ENCODE results near the gene FLNC. TPM values are rescaled to one million over a fixed set of nuclear protein-coding genes. Genes with fewer than 3 reads are reported as not detected.

FLNC gene
- total and polyA plus RNA-seq, 2 of the 13 experiments (the other 11 are each of a cell fraction or from before 2014, with no cell fraction given): 0.02 TPM; not detected in 1

DNA sequence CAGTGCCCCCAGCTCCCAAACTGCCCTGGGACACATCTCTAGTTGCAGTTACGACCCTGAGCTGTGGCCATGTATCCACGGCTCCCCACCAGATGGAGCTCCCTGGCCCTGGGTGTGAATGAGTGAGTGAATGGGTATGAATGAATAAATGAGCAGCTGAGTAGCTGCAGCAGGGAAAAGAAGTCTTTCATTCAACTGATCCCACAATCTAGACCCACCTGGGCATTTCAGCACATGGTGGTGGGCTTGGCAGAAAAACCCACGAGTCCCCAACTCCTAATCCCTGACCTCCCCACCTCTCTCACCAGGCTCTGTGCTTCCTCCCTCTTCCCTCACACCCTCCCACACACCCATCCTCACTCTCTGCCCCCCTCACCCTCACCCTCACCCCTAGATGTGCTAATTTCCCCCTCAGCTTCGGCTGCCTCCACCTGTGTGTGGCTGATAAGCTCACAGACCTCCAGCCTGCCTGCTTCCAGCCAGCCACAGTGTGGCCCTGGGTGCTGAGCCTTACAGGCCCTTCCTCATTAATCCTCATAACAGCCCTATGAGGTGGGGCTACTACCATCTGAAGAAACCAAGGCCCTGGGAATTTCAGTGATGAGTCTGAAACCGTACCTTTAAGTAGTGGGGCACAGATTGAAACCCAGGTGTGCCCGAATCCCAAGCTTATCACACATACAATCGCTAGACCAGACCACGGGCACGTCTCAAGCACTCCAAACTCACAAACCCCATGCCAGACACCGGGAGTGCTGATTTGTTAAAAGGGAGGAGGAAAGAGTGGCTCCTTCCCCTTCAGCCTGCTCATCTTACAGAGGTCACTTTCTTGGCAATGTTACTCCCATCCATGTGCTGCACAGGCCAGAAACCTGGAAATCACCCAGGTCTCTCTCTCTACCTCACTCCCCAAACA lies 30.2 kb downstream of the FLNC start (continued):
- TF ChIP-seq TFDP2 (CRISPR knock-in tag; IDR thresholded peaks at IDR 0.05) (no peak), ZNF550 (CRISPR knock-in tag; IDR thresholded peaks at IDR 0.05; ENCODE audit: borderline replicate concordance) (no peak)

GRCh38 chr7:128861957-128862570 lies 31.9 kb downstream of the FLNC start:
- H3K27ac ChIP-seq (ENCODE audit: extremely low read length, insufficient read depth, low read length): no peak overlapping the region
- H3K79me2 ChIP-seq (ENCODE audit: insufficient read depth, low read length): peaks cover 11% of the 10 kb centered on the region
- H3K4me2 ChIP-seq (ENCODE audit: low read depth, low read length): peak overlapping the region; percentile 83
- H2AFZ ChIP-seq (ENCODE audit: low read length): peak overlapping the region; percentile 95
- in situ Hi-C loops (cut with HindIII; ENCODE audit: extremely low pct_ligation_motif_present, low pct_unique_long_range_greater_than_20kb) (no loop called here), intact Hi-C loops (cut with micrococcal nuclease; ENCODE audit: unreplicated experiment) (loop anchor here (10.0 kb wide), 1 partner anchor 77 kb away; no protein-coding TSS in a partner anchor)
- BruUV-seq (replicated peaks): no TSS peak
- peaks cover 0 to 10% of the 10 kb centered on the region in 2 experiments; a peak in 4 of 5 replicates for H3K27me3 ChIP-seq (ENCODE audit: control insufficient read depth in 1 of 2, insufficient read depth in 2 of 2, low read length in 2 of 2)
- peak overlapping the region; percentile 33; the same call in 1 of the 2 replicates for H3K9ac ChIP-seq (ENCODE audit: insufficient read depth, low read depth, low read length)
- no peak for FAIRE-seq
- POLR2A ChIA-PET: interaction anchor here (1.4 to 2.5 kb wide), 3 partner anchors 11 to 34 kb away, joined by 3 to 12 read pairs (median 7); no protein-coding TSS in a partner anchor
- H3K4me1 ChIP-seq (ENCODE audit: insufficient read depth, low read length): peaks cover 15% of the 10 kb centered on the region
- no peaks in the 10 kb centered on the region for H3K9me3 ChIP-seq (ENCODE audit: low read length)
- CTCF ChIA-PET (ENCODE audit: low intra/inter-chr PET ratio, low total read pairs): no interaction called here
- H3K36me3 ChIP-seq (replicated peaks in 1 of 2; ENCODE audit: control insufficient read depth in 1 of 2, insufficient read depth in 2 of 2, low read length in 2 of 2): peaks cover 0 to 5% of the 10 kb centered on the region in 2 experiments; a peak in 2 of 5 replicates
- H4K20me1 ChIP-seq (ENCODE audit: insufficient read depth, low read length): no peaks in the 10 kb centered on the region; the same call in 1 of the 2 replicates
- 71% methylated on average over 15 of the region's 15 CpGs for WGBS (ENCODE audit: low lambda C conversion rate)
- no peak; the same call in 2 of the 3 replicates for ATAC-seq
- no peak for DNase-seq (ENCODE audit: low spot score)
- H3K4me3 ChIP-seq (replicated peaks in 1 of 3; ENCODE audit: insufficient read depth in 1 of 3, low read depth in 2 of 3, low read length in 3 of 3): peak overlapping the region; percentile 36 to 91 (median 52)
- TF ChIP-seq LCORL (IDR thresholded peaks at IDR 0.05) (no peak), LCORL (CRISPR knock-in tag; IDR thresholded peaks at IDR 0.05) (peak; percentile 11; the same call in 1 of the 2 replicates), ZMYM3 (CRISPR knock-in tag; IDR thresholded peaks at IDR 0.05) (peak; percentile 63; the same call in 1 of the 2 replicates), NFATC3 (CRISPR knock-in tag; IDR thresholded peaks at IDR 0.05) (0 out of 2 replicates have a peak, but pooled peaks have one; percentile 56), YEATS4 (CRISPR knock-in tag; IDR thresholded peaks at IDR 0.05; ENCODE audit: borderline replicate concordance) (0 out of 2 replicates have a peak, but pooled peaks have one; percentile 4), HDAC2 (CRISPR knock-in tag; IDR thresholded peaks at IDR 0.05) (0 out of 2 replicates have a peak, but pooled peaks have one; percentile 6), FUBP1 (CRISPR knock-in tag; IDR thresholded peaks at IDR 0.05; ENCODE audit: borderline replicate concordance) (peak; percentile 75; the same call in 1 of the 2 replicates), FOXC1 (CRISPR knock-in tag; IDR thresholded peaks at IDR 0.05; ENCODE audit: borderline replicate concordance) (0 out of 2 replicates have a peak, but pooled peaks have one; percentile 30), LRRFIP1 (CRISPR knock-in tag; conservative IDR thresholded peaks at IDR 0.05) (0 out of 2 replicates have a peak, but pooled peaks have one; percentile 50), NFKBIZ (CRISPR knock-in tag; IDR thresholded peaks at IDR 0.05) (no peak), ZFP41 (CRISPR knock-in tag; IDR thresholded peaks at IDR 0.05; ENCODE audit: borderline replicate concordance) (no peak), PHF21A (CRISPR knock-in tag; IDR thresholded peaks at IDR 0.05) (no peak), ZNF547 (CRISPR knock-in tag; IDR thresholded peaks at IDR 0.05) (0 out of 2 replicates have a peak, but pooled peaks have one; percentile 13)
